Loucy (cell line): ENCODE measurements around the gene CSNK2A2.

ENCODE experiments used
- H2AFZ ChIP-seq: fragments of 200-600 bp; sonication (generic); 2 replicates; pipeline ENCODE4 v1.6.0; 2016; ENCODE audit warnings: antibody characterized with exemption, mild to moderate bottlenecking, low read length, moderate library complexity
- H3F3A ChIP-seq: fragments of 200-600 bp; 2 replicates; pipeline ENCODE4 v1.6.0; 2016; ENCODE audit warnings: antibody characterized with exemption, low read depth, mild to moderate bottlenecking
- H3K27me3 ChIP-seq: fragments of 200-600 bp; sonication (generic); 2 replicates; pipeline ENCODE4 v1.6.1; 2014; ENCODE audit warnings: low read length, mild to moderate bottlenecking; ENCODE audit not compliant: insufficient read depth, poor library complexity, severe bottlenecking
- H3K36me3 ChIP-seq: fragments of 200-600 bp; sonication (generic); 2 replicates; pipeline ENCODE4 v1.6.1; 2016; ENCODE audit warnings: low read length; ENCODE audit not compliant: insufficient read depth
- H3K4me1 ChIP-seq: fragments of 200-600 bp; sonication (generic); 2 replicates; pipeline ENCODE4 v1.5.1; 2014; ENCODE audit warnings: low read length, mild to moderate bottlenecking; ENCODE audit not compliant: insufficient read depth, poor library complexity, severe bottlenecking
- H3K4me2 ChIP-seq: fragments of 200-600 bp; sonication (generic); 2 replicates; pipeline ENCODE4 v1.6.0; 2014; ENCODE audit warnings: antibody characterized with exemption, low read length, low read depth, mild to moderate bottlenecking; ENCODE audit not compliant: poor library complexity, severe bottlenecking
- H3K4me3 ChIP-seq: fragments of 200-600 bp; sonication (generic); 2 replicates; pipeline ENCODE4 v1.5.1; 2014; ENCODE audit warnings: low read length, mild to moderate bottlenecking, mixed read lengths; ENCODE audit not compliant: poor library complexity, severe bottlenecking
- H3K79me2 ChIP-seq: fragments of 200-600 bp; sonication (generic); 2 replicates; pipeline ENCODE4 v1.6.1; 2014; ENCODE audit warnings: low read length; ENCODE audit not compliant: insufficient read depth
- H3K9ac ChIP-seq: fragments of 200-600 bp; sonication (generic); 2 replicates; pipeline ENCODE4 v1.6.0; 2014; ENCODE audit warnings: mild to moderate bottlenecking, low read depth, low read length, moderate library complexity; ENCODE audit not compliant: poor library complexity, severe bottlenecking
- H3K9me2 ChIP-seq: fragments of 200-600 bp; sonication (generic); replicated peaks from 2 replicates; pipeline ENCODE4 v1.6.1; 2016; ENCODE audit warnings: low read depth, low read length, mixed read lengths
- H3K9me3 ChIP-seq: fragments of 200-600 bp; sonication (generic); 2 replicates; pipeline ENCODE4 v1.6.1; 2014; ENCODE audit warnings: mild to moderate bottlenecking, antibody characterized with exemption, low read length, low read depth; ENCODE audit not compliant: insufficient read depth
- H4K20me1 ChIP-seq: fragments of 200-600 bp; sonication (generic); 2 replicates; pipeline ENCODE4 v1.6.0; 2014; ENCODE audit warnings: antibody characterized with exemption, low read length, mild to moderate bottlenecking; ENCODE audit not compliant: insufficient read depth, poor library complexity, severe bottlenecking
- CTCF ChIP-seq: fragments of 200-600 bp; sonication (generic); conservative IDR thresholded peaks from 2 replicates; pipeline ENCODE4 v1.5.1; 2014; ENCODE audit warnings: mild to moderate bottlenecking, antibody characterized with exemption, low read length
- EZH2phosphoT487 ChIP-seq: fragments of 200-600 bp; IDR thresholded peaks from 2 replicates; pipeline ENCODE4 v1.6.1; 2018; ENCODE audit warnings: antibody characterized with exemption, mild to moderate bottlenecking, moderate library complexity, borderline replicate concordance

CSNK2A2 gene

GRCh38 chr16:58127634-58128033 lies 70.3 kb downstream of the CSNK2A2 start:
- Histone ChIP-seq H3K36me3 (no peaks in the 10 kb centered on the region), H4K20me1 (peaks cover 54% of the 10 kb centered on the region)

GRCh38 chr16:58127033-58127556 lies 70.8 kb downstream of the CSNK2A2 start:
- 0 out of 2 replicates have a peak, but pooled peaks cover 3% of the 10 kb centered on the region for H3F3A ChIP-seq
- H2AFZ ChIP-seq, result no peak overlapping the region
- H4K20me1 ChIP-seq, result peaks cover 58% of the 10 kb centered on the region
- H3K36me3 ChIP-seq, result no peaks in the 10 kb centered on the region
- peaks cover 42% of the 10 kb centered on the region for H3K4me1 ChIP-seq
- peak overlapping the region; percentile 98 for H3K4me3 ChIP-seq
- no peaks in the 10 kb centered on the region for H3K9me3 ChIP-seq
- TF ChIP-seq EZH2phosphoT487, result no peak
- peak; percentile 70 for TF ChIP-seq CTCF
- peak overlapping the region; percentile 99 for H3K4me2 ChIP-seq
- peak overlapping the region; percentile 91 for H3K9ac ChIP-seq
- no peaks in the 10 kb centered on the region for H3K9me2 ChIP-seq
- H3K27me3 ChIP-seq, result no peaks in the 10 kb centered on the region
- peaks cover 64% of the 10 kb centered on the region for H3K79me2 ChIP-seq

More at GRCh38 chr16:58127634-58128033, 70.3 kb downstream of the CSNK2A2 start:
- Histone ChIP-seq H3K27me3 (no peaks in the 10 kb centered on the region), H3K9ac (peak overlapping the region; percentile 91), H3K9me3 (no peaks in the 10 kb centered on the region), H3K4me3 (peak overlapping the region; percentile 98), H3K4me2 (peak overlapping the region; percentile 99), H3K79me2 (peaks cover 58% of the 10 kb centered on the region), H3K9me2 (no peaks in the 10 kb centered on the region), H3F3A (0 out of 2 replicates have a peak, but pooled peaks cover 3% of the 10 kb centered on the region), H3K4me1 (peaks cover 42% of the 10 kb centered on the region), H2AFZ (no peak overlapping the region)
- TF ChIP-seq EZH2phosphoT487 (no peak), CTCF (peak; percentile 30; the same call in 1 of the 2 replicates)

- peak overlapping the region; percentile 98 for H3K4me3 ChIP-seq
Measured at GRCh38 chr16:58126451-58126961, 71.4 kb downstream of the CSNK2A2 start.

More at GRCh38 chr16:58126451-58126961, 71.4 kb downstream of the CSNK2A2 start:
- peaks cover 45% of the 10 kb centered on the region for H3K4me1 ChIP-seq
- H2AFZ ChIP-seq, result no peak overlapping the region
- no peaks in the 10 kb centered on the region for H3K9me3 ChIP-seq
- H3K4me2 ChIP-seq, result peak overlapping the region; percentile 99
- H3K36me3 ChIP-seq, result no peaks in the 10 kb centered on the region
- peaks cover 63% of the 10 kb centered on the region for H4K20me1 ChIP-seq
- 0 out of 2 replicates have a peak, but pooled peaks cover 3% of the 10 kb centered on the region for H3F3A ChIP-seq
- no peak for TF ChIP-seq EZH2phosphoT487
- H3K79me2 ChIP-seq, result peaks cover 70% of the 10 kb centered on the region
- H3K9ac ChIP-seq, result peak overlapping the region; percentile 28
- no peaks in the 10 kb centered on the region for H3K27me3 ChIP-seq
- H3K9me2 ChIP-seq, result no peaks in the 10 kb centered on the region
